ENCODE results near the gene METRNL.
"Not testable (repeated sequence)": the region's sequence is repeated elsewhere in the genome, so short reads cannot be mapped to it uniquely, and the experiment has no call there.

Gene METRNL

GRCh38 chr17:83138820-83139219 is 59.4 kb downstream of the METRNL start:
- H3F3A ChIP-seq (ENCODE audit: insufficient read depth, low read length) = no peaks in the 10 kb centered on the region
- peaks cover 78% of the 10 kb centered on the region for H3K27me3 ChIP-seq (replicated peaks; ENCODE audit: insufficient read depth, low read length)
- H3K9ac ChIP-seq (ENCODE audit: low read length) = no peak overlapping the region

GRCh38 chr17:83139541-83140248 is 60.3 kb downstream of the METRNL start:
- H4K20me1 ChIP-seq (ENCODE audit: insufficient read depth, low read length); H3K4me2 ChIP-seq (ENCODE audit: low read depth, low read length); H3K27ac ChIP-seq (ENCODE audit: low read length); H3K4me1 ChIP-seq (ENCODE audit: low read length); H3K79me2 ChIP-seq (ENCODE audit: low read length); H3F3A ChIP-seq (ENCODE audit: insufficient read depth, low read length); H3K9ac ChIP-seq (ENCODE audit: low read length); DNase-seq; H3K9me3 ChIP-seq (replicated peaks; ENCODE audit: insufficient read depth, low read length); H3K9me2 ChIP-seq (replicated peaks; ENCODE audit: insufficient read depth, low read length); H3K4me3 ChIP-seq (ENCODE audit: low read length); H3K36me3 ChIP-seq (replicated peaks; ENCODE audit: insufficient read depth, low read length); H2AFZ ChIP-seq (ENCODE audit: low read length): not testable (repeated sequence)
- H3K27me3 ChIP-seq (replicated peaks; ENCODE audit: insufficient read depth, low read length) = peaks cover 86% of the 10 kb centered on the region

More at GRCh38 chr17:83138820-83139219, 59.4 kb downstream of the METRNL start:
- no peak overlapping the region for H2AFZ ChIP-seq (ENCODE audit: low read length)
- DNase-seq = no peak
- no peaks in the 10 kb centered on the region for H3K4me1 ChIP-seq (ENCODE audit: low read length)
- H3K4me3 ChIP-seq (ENCODE audit: low read length) = no peak overlapping the region
- no peak overlapping the region for H3K4me2 ChIP-seq (ENCODE audit: low read depth, low read length)
- no peaks in the 10 kb centered on the region for H3K9me3 ChIP-seq (replicated peaks; ENCODE audit: insufficient read depth, low read length)
- no peaks in the 10 kb centered on the region for H3K9me2 ChIP-seq (replicated peaks; ENCODE audit: insufficient read depth, low read length)
- TF ChIP-seq, protein P1, sequence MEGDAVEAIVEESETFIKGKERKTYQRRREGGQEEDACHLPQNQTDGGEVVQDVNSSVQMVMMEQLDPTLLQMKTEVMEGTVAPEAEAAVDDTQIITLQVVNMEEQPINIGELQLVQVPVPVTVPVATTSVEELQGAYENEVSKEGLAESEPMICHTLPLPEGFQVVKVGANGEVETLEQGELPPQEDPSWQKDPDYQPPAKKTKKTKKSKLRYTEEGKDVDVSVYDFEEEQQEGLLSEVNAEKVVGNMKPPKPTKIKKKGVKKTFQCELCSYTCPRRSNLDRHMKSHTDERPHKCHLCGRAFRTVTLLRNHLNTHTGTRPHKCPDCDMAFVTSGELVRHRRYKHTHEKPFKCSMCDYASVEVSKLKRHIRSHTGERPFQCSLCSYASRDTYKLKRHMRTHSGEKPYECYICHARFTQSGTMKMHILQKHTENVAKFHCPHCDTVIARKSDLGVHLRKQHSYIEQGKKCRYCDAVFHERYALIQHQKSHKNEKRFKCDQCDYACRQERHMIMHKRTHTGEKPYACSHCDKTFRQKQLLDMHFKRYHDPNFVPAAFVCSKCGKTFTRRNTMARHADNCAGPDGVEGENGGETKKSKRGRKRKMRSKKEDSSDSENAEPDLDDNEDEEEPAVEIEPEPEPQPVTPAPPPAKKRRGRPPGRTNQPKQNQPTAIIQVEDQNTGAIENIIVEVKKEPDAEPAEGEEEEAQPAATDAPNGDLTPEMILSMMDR (IDR thresholded peaks at IDR 0.05; ENCODE audit: low read length) = no peak
- H3K79me2 ChIP-seq (ENCODE audit: low read length) = no peaks in the 10 kb centered on the region
- H3K36me3 ChIP-seq (replicated peaks; ENCODE audit: insufficient read depth, low read length) = no peaks in the 10 kb centered on the region
- no peaks in the 10 kb centered on the region for H4K20me1 ChIP-seq (ENCODE audit: insufficient read depth, low read length)
- H3K27ac ChIP-seq (ENCODE audit: low read length) = no peak overlapping the region

DNA sequence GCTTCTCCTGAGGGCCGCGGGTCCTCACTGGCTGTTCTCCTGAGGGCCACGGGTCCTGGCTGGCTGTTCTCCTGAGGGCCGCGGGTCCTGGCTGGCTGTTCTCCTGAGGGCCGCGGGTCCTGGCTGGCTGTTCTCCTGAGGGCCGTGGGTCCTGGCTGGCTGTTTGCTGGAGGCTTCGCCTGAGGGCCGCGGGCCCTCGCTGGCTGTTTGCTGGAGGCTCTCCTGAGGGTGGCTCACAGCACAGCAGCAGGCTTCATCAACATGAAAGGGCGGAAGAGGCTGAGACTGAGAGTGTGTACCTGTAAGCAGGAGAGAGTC is 60.8 kb downstream of the METRNL start:
- H3K79me2 ChIP-seq (ENCODE audit: low read length); H3K4me1 ChIP-seq (ENCODE audit: low read length); H3K4me3 ChIP-seq (ENCODE audit: low read length); H4K20me1 ChIP-seq (ENCODE audit: insufficient read depth, low read length); DNase-seq; H3K9me2 ChIP-seq (replicated peaks; ENCODE audit: insufficient read depth, low read length); H3K9ac ChIP-seq (ENCODE audit: low read length); H3K4me2 ChIP-seq (ENCODE audit: low read depth, low read length); H2AFZ ChIP-seq (ENCODE audit: low read length); H3F3A ChIP-seq (ENCODE audit: insufficient read depth, low read length); H3K27ac ChIP-seq (ENCODE audit: low read length); H3K36me3 ChIP-seq (replicated peaks; ENCODE audit: insufficient read depth, low read length); H3K9me3 ChIP-seq (replicated peaks; ENCODE audit: insufficient read depth, low read length): not testable (repeated sequence)
- peaks cover 91% of the 10 kb centered on the region for H3K27me3 ChIP-seq (replicated peaks; ENCODE audit: insufficient read depth, low read length)

- Histone ChIP-seq H2AFZ (ENCODE audit: low read length) (no peak overlapping the region), H3K9ac (ENCODE audit: low read length) (no peak overlapping the region), H3K9me2 (replicated peaks; ENCODE audit: insufficient read depth, low read length) (no peaks in the 10 kb centered on the region), H4K20me1 (ENCODE audit: insufficient read depth, low read length) (no peaks in the 10 kb centered on the region), H3K27ac (ENCODE audit: low read length) (no peak overlapping the region), H3K9me3 (replicated peaks; ENCODE audit: insufficient read depth, low read length) (no peaks in the 10 kb centered on the region), H3K27me3 (replicated peaks; ENCODE audit: insufficient read depth, low read length) (peaks cover 97% of the 10 kb centered on the region), H3K4me3 (ENCODE audit: low read length) (no peak overlapping the region), H3K36me3 (replicated peaks; ENCODE audit: insufficient read depth, low read length) (no peaks in the 10 kb centered on the region), H3K79me2 (ENCODE audit: low read length) (no peaks in the 10 kb centered on the region), H3K4me2 (ENCODE audit: low read depth, low read length) (no peak overlapping the region), H3F3A (ENCODE audit: insufficient read depth, low read length) (no peaks in the 10 kb centered on the region), H3K4me1 (ENCODE audit: low read length) (no peaks in the 10 kb centered on the region)
- DNase-seq = no peak
- TF ChIP-seq, protein P1 (IDR thresholded peaks at IDR 0.05; ENCODE audit: low read length) = no peak
- TF ChIP-seq EZH2phosphoT487 (IDR thresholded peaks at IDR 0.05; ENCODE audit: low read length) (no peak), EZH2 (optimal IDR thresholded peaks at IDR 0.05; ENCODE audit: low read depth, low read length) (no peak)
These were observed 63.2 kb downstream of the METRNL start for GRCh38 chr17:83142619-83143018.

Data from MM.1S (cell line).